ENCODE data around the gene MGAT4C.
"Not testable (repeated sequence)": the region's sequence is repeated elsewhere in the genome, so short reads cannot be mapped to it uniquely, and the experiment has no call there.

The MGAT4C gene

DNA sequence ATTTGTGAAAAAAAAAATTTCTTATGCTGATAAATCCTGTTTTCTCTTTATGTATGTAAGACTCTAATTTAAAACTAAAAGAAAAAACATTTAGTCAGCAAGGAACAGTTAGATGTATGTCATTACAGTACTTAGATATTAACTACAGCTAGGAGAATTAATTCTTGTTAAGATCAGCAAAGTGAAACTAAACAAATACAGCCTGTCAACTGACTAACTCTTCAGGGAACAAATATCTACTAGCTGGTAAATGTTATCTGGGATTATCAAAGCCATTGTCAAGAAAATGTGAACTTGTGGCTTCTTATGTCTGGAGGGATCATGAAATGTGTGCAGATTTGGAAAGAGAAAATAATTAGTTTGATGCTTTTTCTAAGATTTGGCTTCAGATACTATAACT lies 27.5 kb downstream of the MGAT4C start:
- DNase-seq = no peak

DNA sequence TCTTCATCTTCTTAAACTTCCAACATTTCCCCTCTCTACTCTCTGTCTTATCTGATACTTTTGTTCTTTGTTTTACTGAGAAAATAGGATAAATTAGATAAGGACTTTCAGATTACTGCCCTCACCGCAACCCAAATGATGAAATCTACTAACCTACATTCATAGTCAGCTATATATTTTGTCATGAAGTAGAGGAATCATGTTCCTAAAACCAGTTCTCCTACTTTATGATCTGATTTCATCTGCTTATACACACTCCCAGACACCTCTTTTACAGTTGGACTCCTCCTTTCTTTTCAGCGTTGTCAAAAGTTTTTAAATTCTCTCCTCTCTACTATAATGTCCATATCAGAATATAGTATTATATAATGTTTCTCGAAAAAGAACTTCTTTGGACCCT lies 29.7 kb downstream of the MGAT4C start:
- no peak for DNase-seq

DNA sequence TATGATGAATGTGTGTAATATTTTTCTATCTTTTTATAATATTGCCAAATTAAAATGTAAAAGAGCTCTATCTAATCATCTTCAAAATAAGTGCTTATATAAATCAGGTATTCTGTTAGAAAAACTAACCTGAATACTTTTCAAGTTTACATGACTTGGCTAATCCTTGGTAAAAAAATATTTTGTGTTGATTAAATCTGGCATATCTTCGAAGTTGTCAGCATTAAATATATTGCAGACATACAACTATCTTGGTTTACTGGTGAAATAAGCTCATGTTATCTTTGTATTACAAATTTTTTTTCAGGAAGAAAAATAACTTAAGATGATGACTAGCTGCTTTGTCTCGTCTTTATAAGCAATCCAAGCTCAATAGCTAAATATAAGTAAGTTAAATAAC lies 39.6 kb downstream of the MGAT4C start:
- no peak for DNase-seq

DNA sequence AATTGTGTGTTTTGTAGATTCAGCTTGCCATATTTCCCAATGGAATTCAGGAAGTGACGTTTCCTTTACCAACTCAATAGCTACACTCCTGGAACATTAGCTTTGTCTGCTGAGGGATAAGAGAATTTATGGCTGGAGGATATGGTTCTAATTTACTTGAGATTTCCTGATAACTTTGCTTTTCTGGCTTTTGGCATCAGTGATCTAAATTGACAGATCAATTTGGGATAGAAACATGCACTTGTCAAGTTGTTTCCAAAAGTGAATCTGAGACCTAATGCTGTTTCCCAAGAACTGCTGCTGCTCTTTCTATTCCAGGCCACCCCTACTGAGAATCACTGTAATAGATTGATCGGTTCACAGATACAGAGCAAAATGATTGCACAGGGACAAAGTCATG lies 43.2 kb downstream of the MGAT4C start:
- no peak for DNase-seq

DNA sequence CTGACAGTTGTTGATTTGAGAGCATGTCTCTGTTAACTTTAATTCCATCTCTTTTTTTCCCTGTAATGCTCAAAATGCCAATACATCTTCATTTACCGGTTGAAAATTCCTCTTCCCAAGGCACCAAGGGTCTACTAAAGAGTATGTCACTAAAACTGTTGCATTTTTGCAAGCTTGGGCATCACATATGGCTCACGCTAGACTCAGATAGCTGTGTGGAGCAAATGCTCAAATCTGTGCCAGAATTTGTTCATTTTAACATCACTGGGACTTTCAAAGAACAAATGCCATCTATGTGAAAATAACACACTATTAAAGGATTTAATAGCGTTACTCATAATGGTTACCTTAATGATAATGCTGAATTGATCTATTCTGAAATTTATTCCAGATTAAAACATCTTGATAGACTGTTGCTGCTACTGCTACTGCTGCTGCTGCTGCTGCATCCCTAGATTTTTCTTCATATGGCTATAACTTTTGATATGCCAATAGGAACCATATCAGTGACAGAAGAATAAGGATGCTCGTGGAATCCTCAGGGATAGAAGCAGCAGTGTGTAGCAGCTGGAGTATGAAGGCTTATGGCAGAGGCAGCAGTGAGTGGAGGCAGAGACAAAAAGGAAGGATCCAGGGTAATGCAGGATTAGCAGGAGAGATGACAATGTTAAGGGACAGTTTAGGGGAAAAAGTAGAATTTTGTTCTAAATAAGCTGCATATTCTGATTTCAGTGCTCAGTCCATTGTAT lies 57.3 kb downstream of the MGAT4C start:
- no peak for DNase-seq

DNA sequence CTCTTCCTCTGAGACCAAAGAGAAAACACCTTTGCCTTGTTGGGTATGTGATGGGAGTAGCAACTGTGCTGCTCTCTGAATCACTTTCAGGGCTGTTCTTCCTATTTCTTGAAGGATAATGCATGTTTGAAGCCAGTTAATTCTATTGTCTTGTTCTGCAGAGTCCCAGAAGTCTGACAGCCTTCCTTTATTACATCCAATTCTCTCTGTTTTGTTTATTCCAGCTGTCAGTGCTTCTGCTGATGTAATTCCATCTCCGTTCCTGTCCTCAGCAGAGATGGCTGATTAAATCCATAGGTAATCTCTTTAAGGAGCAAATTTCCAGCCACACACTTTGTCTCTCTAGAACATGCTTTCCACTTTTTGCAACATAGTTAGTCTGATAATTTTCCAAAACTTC lies 59.7 kb downstream of the MGAT4C start:
- no peak for DNase-seq

DNA sequence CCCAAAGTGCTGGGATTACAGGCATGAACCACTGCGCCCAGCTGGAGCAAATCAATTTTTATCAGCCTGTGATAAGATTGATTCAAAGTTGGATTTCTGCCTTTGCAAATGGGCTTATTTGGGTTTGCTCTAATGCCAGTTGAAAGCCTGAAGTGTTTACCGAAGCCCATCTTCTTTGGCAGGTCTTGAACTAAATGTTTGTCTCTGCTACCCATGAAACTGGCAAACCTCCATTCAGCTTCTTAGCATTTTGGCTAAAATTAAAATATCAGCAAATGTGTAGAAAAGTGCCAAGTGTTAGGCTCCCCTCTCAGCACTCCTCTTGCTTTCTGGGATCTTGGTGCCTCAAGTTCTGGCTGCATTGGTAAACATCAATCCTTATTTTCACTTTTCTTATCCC lies 61.5 kb downstream of the MGAT4C start:
- DNase-seq = no peak

DNA sequence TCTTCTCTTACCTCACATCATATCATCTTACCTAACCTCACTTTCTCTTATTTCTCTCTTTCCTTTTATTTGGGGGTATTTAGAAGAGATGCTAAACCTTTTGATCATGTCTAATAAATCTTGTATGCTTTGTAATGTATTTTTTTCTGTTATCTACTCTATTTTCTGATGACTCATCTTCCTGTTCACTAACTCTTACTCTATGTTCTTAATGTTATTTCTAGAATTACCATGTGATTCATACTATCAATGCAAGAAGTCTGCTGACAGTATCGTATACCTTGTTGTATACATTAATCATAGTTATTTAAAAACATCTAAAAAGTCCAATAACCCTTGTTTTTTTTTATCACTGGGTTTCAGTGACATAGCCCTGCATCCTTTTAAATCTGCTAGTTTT lies 62.3 kb downstream of the MGAT4C start:
- no peak for DNase-seq

DNA sequence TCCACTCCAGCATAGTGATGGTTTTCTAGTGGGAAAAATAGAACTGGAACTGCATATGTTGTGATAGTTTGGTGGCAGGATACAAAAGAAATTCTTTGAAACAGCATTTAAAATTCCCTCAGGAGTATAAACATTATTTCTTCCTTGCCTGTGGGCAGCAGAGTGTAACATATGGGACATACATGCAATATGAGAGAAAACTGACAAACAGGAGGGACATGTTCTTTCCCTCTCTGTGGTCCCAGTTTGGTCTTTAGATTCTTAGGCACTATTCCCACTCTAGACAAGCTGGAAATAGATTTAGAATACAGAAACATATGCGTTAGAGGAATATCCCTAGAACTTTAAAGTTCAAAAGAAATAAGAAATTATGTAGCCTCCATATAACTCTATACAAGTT lies 68.0 kb downstream of the MGAT4C start:
- DNase-seq = no peak

DNA sequence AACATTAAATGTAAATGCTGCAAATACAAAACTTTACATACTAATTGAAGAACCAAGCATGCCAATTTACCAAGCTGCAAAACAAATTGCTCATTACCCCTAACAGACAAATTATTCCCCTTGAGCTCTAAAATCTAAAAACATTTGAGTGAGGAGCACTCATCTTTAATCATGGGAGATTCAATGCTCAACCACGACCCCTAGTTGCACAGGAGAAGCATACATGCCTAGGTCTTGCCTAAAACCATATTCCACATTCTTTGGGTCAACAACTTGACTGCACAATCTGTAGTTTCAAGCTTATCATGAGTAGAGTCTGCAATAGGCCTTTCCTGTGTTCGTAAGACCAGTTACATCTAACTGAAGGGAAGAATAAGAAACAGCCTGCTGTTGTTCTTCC lies 69.7 kb downstream of the MGAT4C start:
- DNase-seq = no peak

DNA sequence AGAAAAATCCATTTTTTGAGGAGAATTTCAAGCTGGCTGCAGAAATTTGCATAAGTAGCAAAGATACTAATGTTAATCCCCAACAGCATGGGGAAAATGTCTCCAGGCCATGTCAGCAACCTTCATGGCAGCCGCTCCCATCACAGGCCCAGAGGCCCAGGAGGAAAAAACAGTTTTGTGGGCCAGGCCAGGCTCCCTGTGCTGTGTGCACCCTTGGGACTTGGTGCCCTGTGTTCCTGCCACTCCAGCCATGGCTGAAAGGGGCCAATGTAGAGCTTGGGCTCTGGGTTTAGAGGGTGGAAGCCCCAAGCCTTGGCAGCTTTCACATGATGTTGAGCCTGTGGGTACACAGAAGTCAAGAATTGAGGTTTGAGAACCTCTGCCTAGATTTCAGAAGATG lies 76.3 kb downstream of the MGAT4C start:
- no peak for DNase-seq

DNA sequence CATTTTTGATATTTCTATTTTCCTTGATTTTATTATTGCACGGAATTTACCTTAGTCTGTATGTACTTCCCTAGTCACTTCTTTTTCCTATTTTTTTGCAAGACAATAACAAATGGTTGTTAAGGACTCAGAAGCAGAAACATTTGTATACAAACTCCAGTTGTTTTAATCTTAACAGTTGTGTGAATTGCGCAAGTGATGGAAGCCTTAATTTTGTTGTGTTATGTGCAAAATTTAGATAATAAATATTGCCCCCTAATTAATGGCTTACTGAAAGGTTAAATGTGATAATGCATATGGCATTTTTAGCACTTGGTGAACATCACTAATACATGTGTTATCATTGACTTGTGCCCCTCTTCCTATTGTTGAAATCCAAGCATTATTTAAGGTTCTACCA lies 82.0 kb downstream of the MGAT4C start:
- DNase-seq = no peak

DNA sequence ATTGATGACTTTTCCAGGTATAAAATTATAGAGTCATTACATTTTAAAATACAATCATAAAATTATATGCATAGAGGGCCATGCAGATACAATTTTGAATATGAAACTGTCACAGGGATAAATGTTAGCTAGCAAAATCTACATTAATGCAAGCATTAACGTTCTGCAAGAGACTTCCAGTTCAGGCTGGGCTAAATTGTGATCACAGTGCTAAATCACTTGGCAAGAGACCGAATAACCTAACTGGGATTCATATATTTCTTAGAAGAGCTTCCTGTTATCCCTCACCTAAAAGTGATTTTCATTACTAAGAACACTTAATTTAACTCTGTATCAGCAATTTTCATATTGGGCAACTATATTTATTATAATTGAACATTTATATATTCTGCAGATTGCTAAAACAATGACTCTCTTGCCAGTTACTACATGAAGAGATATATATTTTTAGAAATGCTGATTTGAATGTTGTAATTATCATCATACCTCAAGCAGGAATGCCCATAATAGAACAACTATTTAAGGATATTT lies 83.2 kb downstream of the MGAT4C start:
- DNase-seq = no peak

DNA sequence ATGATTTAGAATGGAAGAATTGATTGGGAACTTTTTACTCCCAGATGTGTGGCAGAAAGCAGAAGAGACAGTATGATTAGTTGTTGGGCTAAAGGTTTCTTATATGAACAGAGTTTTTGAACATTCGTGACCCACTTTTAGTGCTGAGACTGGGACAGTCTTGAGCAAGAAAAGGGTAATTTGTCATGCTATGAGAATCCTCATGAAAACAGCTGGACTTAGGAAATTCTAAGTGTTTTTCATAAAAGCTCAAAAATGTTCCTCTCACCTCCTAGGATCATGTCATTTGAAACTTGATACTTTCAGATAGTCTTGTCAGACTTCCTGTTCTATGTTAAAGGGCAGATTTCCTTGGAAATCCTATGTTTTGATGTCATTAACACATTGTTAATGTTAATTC lies 86.1 kb downstream of the MGAT4C start:
- no peak for DNase-seq

DNA sequence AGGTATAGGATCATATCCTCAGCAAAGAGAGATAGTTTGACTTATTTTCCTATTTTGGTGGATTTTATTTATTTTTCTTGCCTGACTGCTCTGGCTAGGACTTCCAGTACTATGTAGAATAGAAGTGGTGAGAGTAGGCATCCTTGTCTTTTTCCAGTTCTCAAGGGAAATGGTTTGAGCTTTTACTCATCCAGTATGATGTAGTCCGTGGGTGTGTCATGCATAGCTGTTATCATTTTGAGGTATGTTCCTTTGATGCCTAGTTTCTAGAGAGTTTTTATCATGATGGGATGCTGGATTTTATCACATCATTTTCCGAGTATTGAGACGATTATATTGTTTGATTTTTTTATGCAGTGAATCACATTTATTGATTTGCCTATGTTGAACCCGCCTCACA lies 97.2 kb downstream of the MGAT4C start:
- no peak for DNase-seq

DNA sequence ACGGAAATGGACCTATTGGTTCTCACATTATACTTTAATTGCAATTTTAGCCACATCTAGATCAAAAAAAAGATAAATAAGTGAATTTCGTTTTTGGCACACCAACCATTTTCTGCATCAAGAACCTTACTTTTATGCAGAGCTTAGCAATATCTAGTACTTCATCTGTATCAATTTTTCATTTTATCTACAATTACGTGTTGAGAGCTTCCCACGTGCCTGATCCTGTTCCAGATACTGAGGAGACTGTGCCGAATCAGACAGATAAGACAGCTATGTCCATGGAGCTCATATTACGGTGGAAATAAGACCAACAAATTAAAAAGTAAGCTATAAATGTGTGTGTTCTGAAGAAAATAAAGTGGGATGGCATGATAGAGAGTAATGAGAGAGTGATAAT lies 101.6 kb downstream of the MGAT4C start:
- DNase-seq = no peak

DNA sequence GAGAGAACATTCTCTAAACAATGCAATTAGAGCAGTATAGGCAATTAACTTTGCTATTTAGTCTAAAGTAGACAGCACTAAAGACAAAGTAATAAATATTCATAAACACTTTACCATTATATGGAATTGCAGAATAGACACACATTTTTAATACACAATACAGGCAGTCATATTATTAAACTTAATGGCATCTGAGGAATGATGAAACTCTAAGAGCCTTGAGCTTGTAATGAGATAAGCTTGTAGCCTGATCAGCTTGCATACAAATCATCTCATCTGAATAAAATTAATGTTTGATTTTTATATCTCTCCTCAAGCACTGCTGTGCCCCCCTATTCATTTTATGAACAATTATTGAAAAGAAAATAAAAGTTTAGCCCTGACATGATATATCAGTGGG lies 107.6 kb downstream of the MGAT4C start:
- no peak for DNase-seq

DNA sequence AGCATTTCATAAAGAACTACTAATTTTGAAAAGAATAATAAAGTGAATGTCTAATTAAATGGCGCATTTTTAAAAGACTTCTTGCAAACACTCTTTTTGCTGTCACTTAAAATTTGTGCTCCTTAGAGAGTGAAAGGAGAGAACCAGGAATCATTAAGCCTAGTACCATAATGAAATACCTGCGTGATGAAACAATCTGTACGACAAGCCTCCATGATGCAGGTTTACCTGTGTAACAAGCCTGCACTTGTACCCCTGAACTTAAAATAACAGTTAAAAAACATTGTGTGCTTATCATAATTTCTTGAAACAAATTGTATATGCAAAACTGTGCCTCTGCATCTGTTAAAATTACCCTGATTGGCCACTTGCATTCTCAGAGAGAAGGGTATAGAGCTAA lies 108.1 kb downstream of the MGAT4C start:
- DNase-seq = no peak

DNA sequence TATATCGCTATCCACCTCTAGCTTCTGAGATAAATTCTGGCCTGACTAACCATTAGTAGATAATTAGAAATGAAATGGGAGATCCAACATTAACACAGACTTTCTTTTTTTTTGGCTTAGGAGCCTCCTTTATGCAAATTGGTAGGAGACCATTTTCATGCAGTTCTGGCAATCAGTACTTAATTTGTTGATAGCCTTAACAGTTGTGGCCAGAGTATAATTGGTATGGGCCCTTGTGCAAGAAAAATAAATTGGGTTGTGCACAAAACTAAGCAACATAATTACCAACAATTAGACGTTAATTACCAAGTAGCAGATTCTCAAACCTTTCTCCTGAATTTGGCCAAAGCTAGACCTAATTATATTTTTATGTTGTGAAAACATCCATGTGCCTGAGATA lies 111.0 kb downstream of the MGAT4C start:
- no peak for DNase-seq

DNA sequence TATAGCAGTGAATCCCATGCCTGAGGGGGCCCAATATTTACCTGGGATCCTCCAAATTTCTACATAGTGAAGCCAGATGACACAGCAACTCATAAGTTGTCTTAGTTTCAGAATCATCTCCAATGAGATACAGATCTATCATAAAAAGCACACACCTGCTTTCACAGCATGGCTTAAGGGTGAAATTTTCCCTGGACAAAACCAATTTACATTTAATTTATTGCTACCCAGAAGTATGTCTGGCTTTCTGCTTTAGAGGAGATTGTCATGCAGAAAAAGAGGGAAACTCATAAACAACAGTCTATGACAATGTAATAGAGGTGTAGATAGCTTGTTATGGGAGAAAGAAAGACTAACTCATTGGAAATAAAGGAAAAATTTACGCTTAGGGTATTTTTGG lies 113.0 kb downstream of the MGAT4C start:
- no peak for DNase-seq

DNA sequence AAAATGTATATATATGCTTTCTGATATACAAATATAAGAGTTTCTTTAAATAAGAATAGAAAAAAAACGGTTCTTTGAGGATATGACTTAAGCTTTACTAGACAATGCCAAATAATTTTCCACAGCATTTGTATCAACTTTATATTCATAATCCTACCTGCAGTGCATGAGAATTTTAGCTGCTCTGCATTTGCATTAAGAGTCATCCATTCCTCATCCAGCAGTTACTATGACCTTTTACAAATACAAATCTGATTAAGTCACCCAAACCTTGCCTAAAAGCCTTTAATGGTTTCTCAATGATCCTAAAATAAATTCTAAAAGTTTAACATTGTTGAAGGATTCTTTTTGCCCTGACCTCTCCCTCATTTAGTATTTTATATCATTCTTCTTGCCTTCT lies 116.5 kb downstream of the MGAT4C start:
- no peak for DNase-seq

DNA sequence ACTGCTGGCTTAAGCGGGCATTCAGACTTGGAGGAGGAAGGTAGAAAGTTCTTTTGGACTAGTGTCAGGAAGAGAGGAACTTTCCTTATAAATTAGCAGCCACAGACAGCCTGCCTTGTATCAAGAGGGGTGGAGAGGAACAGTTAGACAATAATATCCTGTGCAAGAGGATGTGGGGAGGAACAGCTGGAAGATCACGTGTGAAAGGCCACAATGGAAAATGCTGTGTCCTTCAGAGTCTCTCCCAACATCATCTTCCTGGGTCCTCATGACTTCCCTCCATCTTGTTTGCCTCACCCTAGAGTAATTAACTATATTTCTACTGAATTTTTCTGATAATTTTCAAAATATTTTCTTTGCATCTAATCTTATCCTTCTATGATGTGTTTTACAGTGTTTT lies 117.4 kb downstream of the MGAT4C start:
- no peak for DNase-seq

DNA sequence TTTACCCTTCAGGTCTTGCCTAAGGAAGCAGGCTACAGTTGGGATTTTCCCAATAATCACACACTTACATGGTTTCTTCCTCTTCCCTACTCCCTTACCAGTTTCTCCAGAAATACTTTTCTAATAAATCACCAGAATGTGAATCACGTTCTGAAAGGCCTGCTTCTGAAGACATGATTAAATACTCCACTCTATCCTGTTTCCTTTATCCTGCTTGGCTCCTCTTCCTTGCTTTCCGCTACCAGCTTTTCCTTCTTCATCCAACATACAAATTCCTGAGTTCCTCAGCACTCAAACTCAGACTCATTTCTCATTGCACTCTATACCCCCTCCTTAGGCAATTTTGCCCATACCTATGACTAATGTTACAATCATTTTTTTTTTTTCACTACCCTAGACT lies 118.3 kb downstream of the MGAT4C start:
- no peak for DNase-seq

DNA sequence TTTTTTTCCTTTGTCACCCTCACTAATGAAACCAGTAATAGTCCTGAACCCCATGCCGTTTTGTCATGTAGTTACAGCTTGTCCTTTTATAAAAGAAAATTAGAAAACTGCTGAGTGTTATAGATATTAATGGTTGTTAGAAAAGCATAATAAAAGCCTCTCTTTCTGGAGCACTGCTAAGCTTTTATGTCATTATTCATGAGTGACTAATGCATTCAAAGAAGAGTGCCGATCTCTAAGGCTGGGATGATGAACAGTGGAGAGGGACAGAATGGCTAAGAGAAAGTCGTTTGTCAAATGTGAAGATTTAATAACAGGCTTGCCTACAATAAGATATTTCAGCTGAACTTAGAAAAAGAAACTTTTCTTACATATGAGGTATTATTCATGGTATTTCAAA lies 121.6 kb downstream of the MGAT4C start:
- no peak for DNase-seq

DNA sequence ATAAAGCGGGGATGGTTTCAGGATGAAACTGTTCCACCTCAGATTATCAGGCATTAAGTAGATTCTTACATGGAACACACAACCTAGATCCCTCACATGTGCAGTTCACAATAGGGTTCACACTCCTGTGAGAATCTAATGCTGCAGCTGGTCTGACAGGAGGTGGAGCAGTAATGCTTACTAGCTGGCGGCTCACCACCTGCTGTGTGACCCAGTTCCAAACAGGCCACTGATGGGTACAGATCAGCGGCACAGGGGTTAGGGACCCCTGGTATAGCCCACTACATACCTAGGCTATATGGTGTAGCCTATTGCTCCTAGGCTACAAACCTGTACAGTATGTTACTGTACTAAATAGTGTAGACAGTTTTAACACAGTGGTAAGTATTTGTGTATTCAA lies 129.3 kb downstream of the MGAT4C start:
- not testable (repeated sequence) for DNase-seq

Data from activated CD8-positive, alpha-beta memory T cell treated with anti-CD3 and anti-CD28 coated beads for 24 hours (primary cell).